PC-3 (cell line): ENCODE measurements around the gene ZNF516. TPM values are rescaled to one million over a fixed set of nuclear protein-coding genes. Genes with fewer than 3 reads are reported as not detected.
A peak's percentile ranks its signal among the peaks of the same experiment; 100 is the strongest.

Experiments
- ATAC-seq: fragments of 200-7000 bp; cut with Tn5 transposase; 2 replicates; pipeline ENCODE4 v1.9.1; 2020; ENCODE audit warnings: mild to moderate bottlenecking, moderate library complexity
- BruUV-seq: library from RNA; stranded (reverse); fragments of 400-500 nt; replicated peaks from 2 replicates; lab custom pipeline; 2021; lab: Mats Ljungman, UMichigan
- CTCF ChIA-PET: fragments of 300-600 bp; sonication (Branson Sonifier 250); formaldehyde crosslinking; loops from one replicate; lab custom pipeline; 2022; ENCODE audit warnings: antibody characterized with exemption; lab: Charles Lee
- POLR2A ChIA-PET: fragments of 300-600 bp; sonication (Branson Sonifier 250); formaldehyde crosslinking; loops from one replicate; lab custom pipeline; 2022; ENCODE audit warnings: antibody characterized with exemption; ENCODE audit not compliant: unreplicated experiment; lab: Charles Lee
- DNase-seq: peaks from one replicate; pipeline ENCODE4 v3.0.0-alpha.2; 2015
- H2AFZ ChIP-seq: fragments of 300-600 bp; sonication (generic); 2 replicates; pipeline ENCODE4 v1.6.0; 2016; ENCODE audit warnings: antibody characterized with exemption, low read length
- H3F3A ChIP-seq: fragments of 300-600 bp; sonication (generic); one replicate; pipeline ENCODE4 v1.6.0; 2017; ENCODE audit warnings: antibody characterized with exemption, low read length, control low read depth, mild to moderate bottlenecking; ENCODE audit not compliant: unreplicated experiment
- H3K27ac ChIP-seq: fragments of 300-600 bp; sonication (generic); 2 replicates; pipeline ENCODE4 v1.5.1; 2016; ENCODE audit warnings: mild to moderate bottlenecking, low read length
- H3K27me3 ChIP-seq: fragments of 300-600 bp; sonication (generic); 2 replicates; pipeline ENCODE4 v1.6.1; 2016; ENCODE audit warnings: low read length, mixed read lengths
- H3K36me3 ChIP-seq: fragments of 300-600 bp; sonication (generic); 2 replicates; pipeline ENCODE4 v1.6.1; 2016; ENCODE audit warnings: low read depth, mixed run types, low read length, mixed read lengths
- H3K4me1 ChIP-seq: fragments of 300-600 bp; sonication (generic); 2 replicates; pipeline ENCODE4 v1.5.1; 2016; ENCODE audit warnings: low read length; ENCODE audit not compliant: insufficient read depth
- H3K4me2 ChIP-seq: fragments of 300-600 bp; sonication (generic); 2 replicates; pipeline ENCODE4 v1.6.0; 2016; ENCODE audit warnings: low read length
- H3K4me3 ChIP-seq: fragments of 300-600 bp; sonication (generic); 2 replicates; pipeline ENCODE4 v1.5.1; 2016; ENCODE audit warnings: mild to moderate bottlenecking, low read length, mixed read lengths
- H3K79me2 ChIP-seq: fragments of 300-600 bp; sonication (generic); 2 replicates; pipeline ENCODE4 v1.6.1; 2017; ENCODE audit warnings: low read length, mixed read lengths
- H3K9ac ChIP-seq: fragments of 300-600 bp; sonication (generic); 2 replicates; pipeline ENCODE4 v1.6.0; 2016; ENCODE audit warnings: mild to moderate bottlenecking, low read length
- H3K9me2 ChIP-seq: fragments of 300-600 bp; sonication (generic); replicated peaks from 2 replicates; pipeline ENCODE4 v1.6.1; 2016; ENCODE audit warnings: mixed run types, low read length, mixed read lengths
- H3K9me3 ChIP-seq: fragments of 300-600 bp; sonication (generic); 2 replicates; pipeline ENCODE4 v1.6.1; 2016; ENCODE audit warnings: low read length, mixed read lengths
- H4K20me1 ChIP-seq: fragments of 300-600 bp; sonication (generic); 2 replicates; pipeline ENCODE4 v1.6.1; 2016; ENCODE audit warnings: low read length, mixed read lengths
- CTCF ChIP-seq: fragments of 300-600 bp; sonication (generic); conservative IDR thresholded peaks from 2 replicates; pipeline ENCODE4 v1.5.1; 2017; ENCODE audit warnings: antibody characterized with exemption, low read depth, mild to moderate bottlenecking, low read length
- EZH2 ChIP-seq: fragments of 300-600 bp; sonication (generic); IDR thresholded peaks from one replicate; pipeline ENCODE4 v1.6.1; 2017; ENCODE audit warnings: antibody characterized with exemption, mild to moderate bottlenecking, low read length; ENCODE audit not compliant: unreplicated experiment
- EZH2phosphoT487 ChIP-seq: fragments of 300-600 bp; sonication (generic); IDR thresholded peaks from 2 replicates; pipeline ENCODE4 v1.6.1; 2018; ENCODE audit warnings: mild to moderate bottlenecking, antibody characterized with exemption, low read length, borderline replicate concordance
- intact Hi-C: fragments of 100-400 bp; cut with micrococcal nuclease; formaldehyde crosslinking; loops from 2 replicates; pipeline ENCODE4 v1.9.0; 2023
- total RNA-seq: library from RNA; depleted of rRNA; stranded (reverse); fragments of >200 nt; gene quantifications from 2 replicates; pipeline ENCODE4 v1.2.3, GENCODE V29; 2014

ZNF516 gene
- total RNA-seq, 1 experiment from 2014 or later, result 4.0 TPM

- Histone ChIP-seq H4K20me1 (no peaks in the 10 kb centered on the region), H3K9ac (no peak overlapping the region), H3K4me1 (no peaks in the 10 kb centered on the region), H3K36me3 (no peaks in the 10 kb centered on the region), H3K27ac (no peak overlapping the region), H3K9me2 (no peaks in the 10 kb centered on the region), H3K27me3 (peaks cover 81% of the 10 kb centered on the region), H3K9me3 (no peaks in the 10 kb centered on the region), H3K79me2 (no peaks in the 10 kb centered on the region), H3K4me3 (no peak overlapping the region), H3K4me2 (no peak overlapping the region), H3F3A (no peaks in the 10 kb centered on the region), H2AFZ (no peak overlapping the region)
- CTCF ChIA-PET, result no interaction called here
- BruUV-seq, result no TSS peak
- TF ChIP-seq EZH2, result peak; percentile 83
- peak; percentile 65; the same call in 1 of the 2 replicates for TF ChIP-seq EZH2phosphoT487
- no peak for TF ChIP-seq CTCF
- no peak for DNase-seq
- intact Hi-C loops, result no loop called here
- POLR2A ChIA-PET, result no interaction called here
- no peak for ATAC-seq
Observed at GRCh38 chr18:76495435-76496193, 572 bp upstream of the ZNF516 start.

GRCh38 chr18:76494231-76495005 lies 624 bp downstream of the ZNF516 start:
- no peak overlapping the region for H3K27ac ChIP-seq
- H3K27me3 ChIP-seq, result peaks cover 81% of the 10 kb centered on the region
- peak overlapping the region; percentile 67; the same call in 1 of the 2 replicates for H3K4me3 ChIP-seq
- H3K4me1 ChIP-seq, result no peaks in the 10 kb centered on the region
- ATAC-seq (no peak), DNase-seq (no peak)
- H3K9me2 ChIP-seq, result no peaks in the 10 kb centered on the region
- no peaks in the 10 kb centered on the region for H3K36me3 ChIP-seq
- BruUV-seq, result no TSS peak
- no peak overlapping the region for H3K9ac ChIP-seq
- H3K79me2 ChIP-seq, result no peaks in the 10 kb centered on the region
- POLR2A ChIA-PET, result no interaction called here
- intact Hi-C loops, result loop anchor here (5.0 kb wide), 1 partner anchor 42 kb away; no protein-coding TSS in a partner anchor
- peak overlapping the region; percentile 88 for H3K4me2 ChIP-seq
- CTCF ChIA-PET, result no interaction called here
- H4K20me1 ChIP-seq, result no peaks in the 10 kb centered on the region
- TF ChIP-seq CTCF (no peak), EZH2phosphoT487 (peak; percentile 43; the same call in 1 of the 2 replicates), EZH2 (peak; percentile 64)
- no peaks in the 10 kb centered on the region for H3F3A ChIP-seq
- no peak overlapping the region for H2AFZ ChIP-seq
- H3K9me3 ChIP-seq, result no peaks in the 10 kb centered on the region
